NB4 (cell line): ENCODE measurements around the gene TEX55.
"Not testable (repeated sequence)": the region's sequence is repeated elsewhere in the genome, so short reads cannot be mapped to it uniquely, and the experiment has no call there.

Experiments
- DNase-seq: peaks from one replicate; pipeline ENCODE4 v3.0.0; 2010; ENCODE audit warnings: low read depth
- H3K4me3 ChIP-seq: one replicate; pipeline ENCODE4 v1.5.1; 2011; ENCODE audit warnings: mild to moderate bottlenecking, low read depth, low read length, moderate library complexity
- CTCF ChIP-seq: IDR thresholded peaks from one replicate; pipeline ENCODE4 v1.5.1; 2012; ENCODE audit warnings: low read depth, low read length
- MAX ChIP-seq: IDR thresholded peaks from 2 replicates; pipeline ENCODE4 v1.6.1; 2011; ENCODE audit warnings: low read depth, low read length
- MYC ChIP-seq: IDR thresholded peaks from 2 replicates; pipeline ENCODE4 v1.6.1; 2011; ENCODE audit warnings: low read depth, low read length
- POLR2A ChIP-seq: IDR thresholded peaks from 2 replicates; pipeline ENCODE4 v1.6.1; 2011; ENCODE audit warnings: mild to moderate bottlenecking; ENCODE audit not compliant: insufficient read length; ENCODE audit errors: extremely low read depth

Gene TEX55

GRCh38 chr3:119145500-119146167, at the start of gene TEX55:
TEX55 (plus strand) TSS chr3:119146165; CDS start chr3:119146190, 25 bp downstream.
- no peak within 1 kb of the TSS for H3K4me3 ChIP-seq
- TF ChIP-seq MYC = no peak
- TF ChIP-seq CTCF = peak; percentile 62
- TF ChIP-seq POLR2A = no peak
- no peak for TF ChIP-seq MAX
- DNase-seq = peak; percentile 40

GRCh38 chr3:119098003-119098402, 48.0 kb upstream of the TEX55 start:
- no peak for DNase-seq
- TF ChIP-seq MAX (no peak), POLR2A (no peak), MYC (no peak), CTCF (no peak)
- H3K4me3 ChIP-seq = no peak overlapping the region

GRCh38 chr3:119098619-119099222, 47.2 kb upstream of the TEX55 start:
- TF ChIP-seq MAX (no peak), POLR2A (no peak), MYC (no peak), CTCF (peak; percentile 51)
- DNase-seq = peak; percentile 35
- H3K4me3 ChIP-seq = no peak overlapping the region

- DNase-seq = no peak
- no peak overlapping the region for H3K4me3 ChIP-seq
- TF ChIP-seq MYC (no peak), POLR2A (no peak), CTCF (no peak), MAX (no peak)
Observed at GRCh38 chr3:119099785-119100184, 46.2 kb upstream of the TEX55 start.

- TF ChIP-seq MYC (no peak), CTCF (no peak), MAX (no peak), POLR2A (no peak)
- DNase-seq = no peak
- H3K4me3 ChIP-seq = no peak overlapping the region
Observed at GRCh38 chr3:119104031-119104430, 41.9 kb upstream of the TEX55 start.

GRCh38 chr3:119118330-119118729, 27.6 kb upstream of the TEX55 start:
- DNase-seq, H3K4me3 ChIP-seq: not testable (repeated sequence)
